Endometrial microvascular endothelial cells (primary cell): ENCODE data around the gene SLC25A48. TPM values are rescaled to one million over a fixed set of nuclear protein-coding genes. Genes with fewer than 3 reads are reported as not detected.

ENCODE experiments used
- in situ Hi-C: cut with HindIII; loops from 2 replicates; pipeline ENCODE4 v1.10.0; 2017; ENCODE audit warnings: low sequenced_read_pairs, low pct_unique_long_range_greater_than_20kb; ENCODE audit errors: inconsistent ontology term
- total RNA-seq: library from RNA; depleted of rRNA; stranded (reverse); fragments of >200 nt; gene quantifications from one replicate; pipeline ENCODE4 v1.2.3, GENCODE V29; 2015; ENCODE audit errors: inconsistent ontology term

SLC25A48 gene
- total RNA-seq, 1 donor from 2014 or later: not detected

DNA sequence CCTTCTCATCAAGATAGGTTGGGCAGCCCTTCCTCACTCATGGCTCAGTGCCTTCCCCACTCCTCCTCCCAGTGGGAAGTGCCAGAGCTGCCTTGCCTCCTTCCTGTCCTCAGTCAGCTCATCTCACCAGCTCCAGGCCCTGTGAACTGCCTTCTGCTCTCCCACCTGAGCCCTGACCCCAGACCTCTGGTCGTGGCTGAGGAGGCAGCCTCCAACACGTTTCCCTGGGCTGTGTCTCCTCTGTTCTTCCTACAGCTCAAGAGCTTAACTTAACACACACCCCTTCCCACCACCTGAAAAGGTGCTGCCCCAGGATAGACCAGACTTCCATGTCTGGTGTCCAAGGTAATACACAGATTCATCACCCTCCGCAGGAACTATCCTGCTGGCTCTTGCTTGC is 40.0 kb downstream of the SLC25A48 start:
- in situ Hi-C loops: no loop called here

DNA sequence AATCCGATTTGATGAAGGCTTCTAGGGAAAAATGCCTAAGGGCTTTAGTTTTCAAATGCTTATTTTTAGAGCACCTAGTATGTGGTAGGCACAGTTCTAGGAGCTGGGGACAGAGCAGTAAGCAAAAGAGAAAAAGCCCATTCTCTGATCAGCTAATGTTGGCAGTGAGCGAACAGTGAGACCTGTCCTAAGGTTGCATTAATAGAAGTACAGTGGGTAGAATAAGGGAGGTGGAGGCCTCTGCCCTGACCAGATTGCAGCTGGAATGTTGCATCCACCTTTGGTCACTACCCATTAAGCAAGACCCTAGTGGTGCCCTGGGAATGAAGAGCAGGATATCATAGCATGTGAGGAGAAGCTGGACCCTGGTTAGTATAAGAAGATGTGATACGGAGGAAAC is 41.1 kb downstream of the SLC25A48 start:
- in situ Hi-C loops: no loop called here

DNA sequence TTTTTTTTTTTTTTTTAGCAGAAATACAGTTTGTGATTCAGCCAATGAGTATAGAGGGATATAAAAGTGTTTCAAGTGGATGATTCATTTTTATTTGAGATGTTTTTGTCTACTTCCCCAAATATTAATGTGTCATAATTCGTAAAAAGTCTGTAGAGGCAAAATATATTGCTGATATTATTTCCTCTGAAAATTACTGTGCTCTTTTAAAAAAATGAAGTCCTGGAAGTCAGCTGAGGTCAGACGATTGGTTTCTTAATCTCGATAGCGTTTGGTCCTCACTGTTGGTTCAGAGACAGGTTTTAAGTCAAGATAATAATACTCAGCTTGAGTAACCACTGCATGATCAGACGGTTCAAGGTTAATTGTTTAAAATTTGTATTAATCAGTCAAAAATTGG is 41.7 kb downstream of the SLC25A48 start:
- in situ Hi-C loops: no loop called here

DNA sequence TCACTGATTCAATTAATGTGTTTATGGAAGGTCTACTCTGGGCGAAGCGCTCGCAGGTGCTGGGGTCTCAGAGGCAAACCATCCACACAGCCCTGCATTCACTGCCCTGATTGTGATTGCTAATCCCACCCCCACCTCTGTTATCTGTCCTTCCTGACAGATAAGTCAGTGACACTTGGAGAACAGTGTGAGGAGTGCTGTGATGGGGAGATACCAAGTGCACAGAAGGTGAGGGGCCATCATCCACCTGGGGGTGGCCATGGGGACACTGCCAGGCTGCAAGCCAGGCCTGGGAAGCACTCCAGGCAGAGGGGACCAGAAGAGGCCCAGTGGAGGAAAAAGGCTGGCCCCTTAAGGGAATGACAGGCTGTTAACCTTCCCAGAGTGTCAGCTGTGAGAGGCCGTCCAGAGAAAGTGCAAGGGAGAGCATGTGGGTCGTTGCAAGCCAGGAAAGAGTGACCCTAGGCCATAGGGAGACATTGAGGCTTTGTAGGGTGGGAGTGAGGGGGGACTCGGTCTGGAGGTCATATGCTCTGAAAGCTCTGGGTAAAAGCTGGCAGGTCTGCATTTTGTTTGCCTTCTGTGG is 43.2 kb downstream of the SLC25A48 start:
- in situ Hi-C loops: no loop called here

DNA sequence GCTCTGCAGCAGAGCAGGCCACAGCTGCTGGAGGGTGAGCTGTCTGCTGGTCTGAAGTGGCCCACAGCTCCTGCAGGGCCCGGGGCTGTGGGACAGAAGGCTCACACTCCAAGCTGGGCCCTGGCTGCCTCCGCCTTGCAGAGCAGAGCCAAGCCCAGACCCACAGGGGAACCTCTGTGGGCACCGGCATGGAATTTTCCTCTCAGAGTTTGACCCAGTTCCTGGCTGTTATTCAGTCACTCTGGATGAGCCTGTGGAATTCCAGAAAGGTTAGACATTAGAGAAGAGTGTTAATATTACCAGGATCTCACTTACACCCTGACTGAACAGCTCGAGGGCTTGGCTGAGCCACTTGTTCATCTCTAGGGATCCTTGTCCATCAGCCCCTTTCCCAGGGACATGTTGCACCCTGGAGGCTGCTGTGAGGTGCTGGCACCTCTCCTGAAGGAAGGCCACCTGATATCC is 43.7 kb downstream of the SLC25A48 start:
- in situ Hi-C loops: no loop called here

DNA sequence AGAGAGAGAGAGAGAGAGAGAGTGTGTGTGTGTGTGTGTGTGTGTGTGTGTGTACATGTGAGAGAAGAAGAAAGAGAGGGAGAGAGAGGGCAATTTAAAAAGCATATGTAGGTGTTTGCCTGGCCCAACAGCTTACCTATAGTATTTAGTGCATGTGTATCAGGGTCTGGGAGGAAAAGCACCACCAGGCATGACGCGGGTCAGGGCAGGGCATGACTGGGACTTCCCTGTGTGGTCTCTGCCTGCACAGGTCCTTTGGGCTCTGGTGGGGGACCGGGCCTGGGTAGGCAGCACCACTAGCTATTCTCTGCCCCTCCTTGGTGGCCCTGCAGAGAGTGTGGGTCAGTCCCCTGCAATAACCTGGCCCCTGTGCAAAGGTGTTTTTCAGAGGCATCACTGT is 45.1 kb downstream of the SLC25A48 start:
- in situ Hi-C loops: no loop called here

DNA sequence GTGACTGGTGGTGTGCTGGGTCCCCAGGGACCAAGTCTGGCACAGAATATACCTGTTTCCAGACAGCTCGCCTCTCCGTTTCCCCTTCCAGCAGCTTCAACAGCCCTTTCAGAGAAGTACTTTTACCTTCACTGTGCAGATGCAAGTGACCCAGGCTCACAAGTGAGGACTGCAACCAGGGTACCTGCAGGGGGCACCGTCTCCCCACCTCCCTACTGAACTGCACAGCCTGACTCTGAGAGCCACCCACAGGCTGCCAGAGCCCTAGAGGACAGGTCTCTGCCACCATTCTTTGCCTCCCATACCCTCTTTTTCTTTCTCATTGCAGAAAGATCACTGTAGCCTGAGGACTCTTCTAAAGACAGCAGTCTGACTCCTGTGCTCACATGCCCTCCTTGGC is 45.8 kb downstream of the SLC25A48 start:
- in situ Hi-C loops: no loop called here

DNA sequence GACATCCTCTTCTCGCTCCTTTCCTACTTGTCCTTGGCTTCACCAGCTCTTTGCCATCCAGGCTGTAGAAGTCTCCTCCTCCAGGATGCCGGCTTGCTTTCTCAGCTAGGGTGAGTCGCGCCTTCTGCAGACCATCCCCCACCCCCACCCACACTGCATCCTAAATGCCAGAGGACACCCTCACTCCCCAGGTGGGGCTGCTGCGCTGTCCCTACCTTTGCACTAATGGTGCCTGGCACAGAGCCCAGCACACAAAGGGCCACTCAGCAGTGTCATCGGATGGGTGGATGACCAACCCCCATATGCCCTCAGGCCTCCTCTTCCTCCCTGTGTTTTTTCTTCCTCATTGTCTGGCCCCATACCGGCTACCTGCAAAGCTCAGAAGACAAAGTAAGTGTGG is 46.3 kb downstream of the SLC25A48 start:
- in situ Hi-C loops: no loop called here

DNA sequence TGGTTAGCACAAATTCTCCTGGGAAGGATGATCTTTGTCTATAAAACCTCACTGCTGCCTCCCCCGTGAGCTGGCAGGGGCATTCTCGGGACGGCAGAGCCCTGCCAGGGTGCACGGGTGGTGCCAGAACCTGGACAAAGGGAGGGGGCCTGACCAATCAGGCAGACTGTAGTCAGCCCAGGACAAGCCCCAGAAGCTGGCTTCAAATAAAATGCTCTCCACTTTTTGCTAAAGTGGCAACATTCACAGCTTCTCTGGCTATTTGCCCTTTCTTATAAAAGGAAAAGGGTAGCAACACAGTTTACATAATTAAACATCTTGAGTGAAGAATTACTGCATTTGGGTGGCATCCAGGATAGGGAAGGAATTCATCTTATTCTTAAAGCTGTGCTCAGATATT is 46.8 kb downstream of the SLC25A48 start:
- in situ Hi-C loops: no loop called here

DNA sequence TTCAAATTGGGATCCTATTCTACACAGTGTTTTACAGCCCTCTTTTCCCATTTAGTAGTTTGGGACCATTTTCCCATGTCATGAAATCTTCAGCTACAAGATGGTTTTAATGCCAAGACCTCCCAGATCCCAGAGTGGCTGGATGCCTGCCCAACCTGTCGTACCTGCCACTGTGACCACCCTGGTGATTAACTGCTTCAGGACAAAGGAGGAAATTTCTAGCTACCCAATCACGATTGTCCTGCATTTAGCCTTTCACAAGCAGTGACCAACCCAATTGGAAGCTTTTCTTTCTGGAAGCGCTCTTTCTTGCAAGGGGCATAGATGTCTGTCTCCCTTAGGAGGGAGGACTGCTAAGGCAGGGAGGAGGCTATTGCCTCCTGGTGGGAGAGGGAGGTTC is 47.4 kb downstream of the SLC25A48 start:
- in situ Hi-C loops: no loop called here

DNA sequence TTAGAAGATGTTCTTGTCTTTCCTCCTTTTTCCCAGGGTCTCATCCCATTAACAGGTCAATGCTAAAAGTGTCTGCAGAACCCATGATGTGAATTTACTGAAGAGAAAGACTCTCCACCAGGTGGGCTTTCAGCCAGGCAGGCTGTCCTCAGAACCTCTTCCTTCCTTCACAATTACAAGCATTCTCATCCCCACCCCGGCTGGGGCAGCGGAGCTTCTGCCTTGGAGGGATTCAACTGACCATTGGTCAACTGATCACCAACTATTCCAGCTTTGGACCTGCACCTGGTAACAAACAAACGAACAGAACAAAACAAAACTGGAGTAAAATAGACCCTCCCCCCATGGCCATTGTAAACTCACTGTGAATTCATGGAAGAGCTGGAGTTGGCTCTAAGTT is 48.6 kb downstream of the SLC25A48 start:
- in situ Hi-C loops: no loop called here

DNA sequence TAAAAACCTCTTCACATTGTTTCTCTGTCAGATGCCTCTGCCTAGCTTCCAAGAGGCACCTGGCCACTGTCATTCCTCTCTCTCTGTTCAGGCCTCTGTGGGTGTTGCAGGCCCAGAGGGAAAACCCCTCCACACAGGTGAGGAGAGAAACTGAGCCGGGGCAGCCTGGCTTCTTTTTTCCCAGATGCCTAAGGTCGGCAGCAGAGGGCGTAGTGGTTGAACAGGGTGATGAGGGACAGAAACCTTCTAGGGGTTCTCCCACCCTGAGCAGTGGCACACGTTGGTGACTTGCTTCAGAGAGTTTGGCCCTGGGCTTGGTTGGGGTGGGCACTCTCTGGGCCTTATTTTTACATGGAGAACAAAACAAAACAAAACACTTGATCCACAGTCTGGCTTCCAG is 49.0 kb downstream of the SLC25A48 start:
- in situ Hi-C loops: no loop called here

DNA sequence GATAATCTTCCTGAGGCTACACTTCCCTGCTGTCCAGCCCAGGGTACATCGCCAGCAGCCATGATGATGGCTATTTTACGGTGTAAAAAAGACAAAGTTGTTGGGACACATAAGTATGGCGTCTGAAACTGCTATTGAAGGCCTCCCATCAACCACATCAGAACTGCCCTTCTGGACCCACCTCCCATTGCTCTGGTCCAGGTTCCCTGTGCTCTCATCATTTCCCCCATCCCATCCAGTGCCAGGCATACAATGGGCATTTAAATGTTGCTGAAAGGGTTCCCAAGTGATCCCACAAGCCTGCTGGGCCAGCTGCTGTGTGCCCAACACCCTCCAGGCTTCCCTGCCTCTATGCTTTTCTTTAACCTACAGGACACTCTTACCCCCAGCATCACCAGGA is 50.6 kb downstream of the SLC25A48 start:
- in situ Hi-C loops: no loop called here

DNA sequence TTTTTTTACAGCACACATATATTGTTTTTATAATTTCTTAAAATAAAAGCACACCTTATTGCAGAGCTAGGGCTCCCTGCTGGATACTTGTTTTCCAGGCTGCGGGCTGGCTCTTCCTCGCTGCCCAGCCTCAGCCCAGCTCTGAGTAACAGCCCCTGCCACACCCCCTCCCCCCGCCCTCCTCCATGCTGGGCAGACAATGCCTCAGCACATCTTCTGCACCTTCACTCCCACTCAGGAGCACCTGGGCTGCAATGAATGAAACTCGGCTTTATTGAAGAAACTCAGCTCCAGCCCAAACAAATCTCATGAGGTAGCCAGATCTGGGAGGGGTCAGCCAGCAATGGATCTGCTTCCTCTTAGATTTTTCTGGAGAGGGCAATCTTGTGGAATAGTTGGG is 51.7 kb downstream of the SLC25A48 start:
- in situ Hi-C loops: no loop called here

DNA sequence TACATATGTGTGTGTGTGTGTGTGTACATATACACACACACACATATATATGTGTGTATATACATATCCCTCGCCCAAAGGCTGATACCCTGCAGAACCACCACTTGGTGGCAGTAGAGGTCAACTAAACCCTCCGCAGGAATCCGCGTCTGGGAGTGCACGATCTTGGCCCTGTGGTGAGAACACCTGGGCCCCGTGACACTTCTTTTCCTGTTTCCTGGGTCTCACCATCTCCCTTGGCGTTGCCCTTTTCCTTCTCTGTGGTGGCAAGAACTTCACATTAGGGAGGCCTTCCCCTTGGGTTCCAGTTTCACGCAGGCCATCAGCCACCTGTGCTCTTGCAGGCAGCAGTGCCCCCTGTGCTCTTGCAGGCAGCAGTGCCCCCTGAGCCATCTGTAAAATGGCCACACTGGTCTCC is 53.0 kb downstream of the SLC25A48 start:
- in situ Hi-C loops: no loop called here

DNA sequence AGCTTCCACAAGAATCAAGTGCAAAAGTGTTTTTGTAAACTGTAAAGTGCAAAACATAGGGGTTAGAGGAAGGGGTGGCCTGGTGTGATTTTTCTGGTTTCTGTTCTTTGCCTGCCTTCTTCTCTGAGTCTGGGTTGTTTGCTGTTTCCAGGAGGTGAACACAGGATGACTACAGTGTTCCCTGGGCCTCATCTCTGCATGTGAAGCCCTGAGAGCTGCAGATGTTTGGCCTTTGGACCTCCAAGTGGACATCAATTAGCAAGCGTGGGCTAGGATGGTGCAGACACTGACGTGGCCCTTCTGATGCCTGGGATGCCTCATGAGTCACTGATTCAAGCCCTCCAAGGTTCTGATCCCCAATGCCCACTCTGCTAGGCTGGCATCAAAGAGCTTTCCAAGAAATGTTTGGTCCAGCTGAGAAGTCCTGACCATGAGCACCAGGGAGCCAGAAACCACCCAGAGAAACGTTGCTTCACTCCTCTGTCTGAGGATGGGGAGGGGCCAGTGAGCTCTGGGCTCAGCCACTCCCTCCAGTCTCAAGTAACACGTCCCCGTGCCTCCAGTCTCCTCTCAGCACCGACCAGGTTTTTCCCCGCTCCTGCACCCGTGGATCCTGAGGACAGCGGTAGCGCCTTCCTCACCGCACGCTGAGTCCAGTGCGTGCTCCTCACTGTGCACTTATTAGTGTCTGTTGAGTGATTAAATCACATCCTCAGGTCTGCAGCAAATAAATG is 53.6 kb downstream of the SLC25A48 start:
- in situ Hi-C loops: no loop called here

DNA sequence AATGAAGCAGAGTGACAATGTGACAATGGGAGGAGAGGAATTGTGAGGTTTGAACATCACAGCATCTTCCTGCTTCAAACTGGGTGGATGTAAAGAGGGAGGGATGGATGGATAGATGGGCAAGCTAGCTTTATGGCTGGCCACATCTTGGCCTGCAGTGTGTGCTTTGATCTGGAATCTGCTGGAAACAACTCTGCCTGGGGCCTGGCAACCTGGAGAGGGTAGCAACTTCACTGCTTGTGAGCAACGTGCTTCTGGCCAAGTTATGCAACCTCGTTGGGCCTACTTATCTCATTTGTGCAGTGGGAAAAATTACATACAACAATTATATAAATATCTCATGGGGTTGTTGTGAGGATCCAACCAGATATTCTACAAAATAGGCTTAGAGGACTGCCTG is 55.8 kb downstream of the SLC25A48 start:
- in situ Hi-C loops: no loop called here

DNA sequence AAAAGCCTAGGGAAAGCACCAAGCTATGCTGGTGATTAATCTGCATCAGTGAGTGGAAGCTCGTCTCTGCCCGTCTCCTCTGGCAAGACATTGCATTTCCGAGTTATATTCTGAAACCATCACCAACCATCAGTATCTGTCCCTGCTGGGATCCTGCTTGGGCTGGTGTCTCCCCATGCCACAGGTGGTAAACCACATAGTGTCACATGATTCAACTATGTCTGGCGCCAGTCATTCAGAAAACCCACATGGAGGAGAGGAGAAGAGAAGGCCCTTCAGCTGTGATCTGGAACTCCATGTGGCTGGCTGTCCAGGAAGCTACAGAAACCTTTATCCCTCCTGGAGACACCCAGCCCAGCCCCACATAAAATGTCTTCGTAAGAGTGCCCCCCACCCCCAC is 56.4 kb downstream of the SLC25A48 start:
- in situ Hi-C loops: no loop called here

DNA sequence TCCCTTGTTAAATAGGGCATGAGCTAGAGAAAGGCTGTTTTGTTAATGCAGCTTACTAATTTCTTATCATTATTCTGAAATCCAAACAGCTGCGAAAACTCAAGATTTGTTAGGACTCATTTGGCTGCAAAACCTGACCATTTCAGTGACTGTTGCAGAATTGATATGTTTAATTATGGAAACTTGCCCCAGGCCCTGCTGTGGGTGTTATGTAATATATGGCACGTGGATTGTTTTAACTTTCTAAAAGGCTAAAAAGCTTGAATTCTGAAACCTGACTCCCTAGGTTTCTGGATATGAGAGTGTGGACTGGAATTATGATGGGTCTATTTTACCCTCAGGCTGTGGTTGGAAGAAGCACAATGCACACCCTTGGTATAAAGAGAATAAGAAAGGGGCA is 56.8 kb downstream of the SLC25A48 start:
- in situ Hi-C loops: no loop called here

DNA sequence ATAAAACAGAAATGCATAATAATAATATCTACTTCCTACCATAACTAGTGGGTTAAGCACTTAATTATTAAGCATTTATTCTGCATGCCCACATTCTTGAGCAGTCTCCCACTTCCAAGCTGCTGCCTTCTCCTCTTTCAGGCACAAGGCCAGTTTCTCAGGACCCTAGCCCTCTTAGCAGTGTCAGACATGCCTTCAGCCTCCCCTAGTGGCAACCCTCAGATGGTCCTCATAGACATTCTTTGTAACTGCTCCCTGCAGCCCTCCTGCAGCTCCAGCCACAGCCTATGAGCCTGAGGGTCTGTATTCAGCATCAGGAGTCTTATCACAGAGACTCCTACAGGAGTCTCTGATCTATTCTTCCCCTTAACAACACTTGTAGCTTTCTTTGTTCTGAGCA is 57.3 kb downstream of the SLC25A48 start:
- in situ Hi-C loops: no loop called here

DNA sequence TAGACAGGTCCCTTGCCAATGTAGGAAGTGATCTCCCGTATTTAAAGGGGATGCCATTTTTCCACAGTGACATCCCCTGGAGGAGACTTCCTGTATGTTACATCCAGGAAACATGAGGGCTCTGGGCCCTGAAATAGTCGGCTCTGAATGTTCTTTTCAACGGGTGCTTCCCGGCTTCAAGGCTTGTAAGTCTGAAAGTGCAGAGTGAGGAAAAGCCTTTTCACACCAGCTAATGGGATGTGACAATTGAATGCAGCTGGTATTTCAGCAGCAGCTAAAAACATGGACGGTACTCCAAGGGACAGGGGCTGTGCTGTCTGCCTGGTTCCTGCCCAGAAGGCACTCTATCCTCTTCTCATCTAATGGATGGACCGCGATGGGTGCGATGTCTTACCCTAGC is 59.8 kb downstream of the SLC25A48 start:
- in situ Hi-C loops: no loop called here
